Fibroblast of lung (primary cell): ENCODE data around the gene LSM11. TPM values are rescaled to one million over a fixed set of nuclear protein-coding genes. Genes with fewer than 3 reads are reported as not detected.
"Not testable (repeated sequence)": the region's sequence is repeated elsewhere in the genome, so short reads cannot be mapped to it uniquely, and the experiment has no call there.

Experiments used
- DNase-seq, 2 donors: peaks; one replicate each; pipeline versions ENCODE4 v3.0.0 to v3.0.0-alpha.2; 2010; ENCODE audit warnings: low read depth in 2 of 2
- H2AFZ ChIP-seq: 2 replicates; pipeline ENCODE4 v1.5.1; 2012; ENCODE audit warnings: low read length, control low read depth, inconsistent platforms
- H3K27ac ChIP-seq: 2 replicates; pipeline ENCODE4 v1.5.1; 2011; ENCODE audit warnings: low read length, control low read depth; ENCODE audit not compliant: insufficient read depth
- H3K27me3 ChIP-seq: 2 replicates; pipeline ENCODE4 v1.5.1; 2011; ENCODE audit warnings: mild to moderate bottlenecking, low read length; ENCODE audit not compliant: control insufficient read depth, insufficient read depth
- H3K36me3 ChIP-seq: 2 replicates; pipeline ENCODE4 v1.5.1; 2011; ENCODE audit warnings: low read length; ENCODE audit not compliant: control insufficient read depth, insufficient read depth
- H3K4me1 ChIP-seq: 2 replicates; pipeline ENCODE4 v1.5.1; 2011; ENCODE audit warnings: low read length; ENCODE audit not compliant: control insufficient read depth, insufficient read depth; ENCODE audit errors: extremely low read depth
- H3K4me2 ChIP-seq: 2 replicates; pipeline ENCODE4 v1.5.1; 2011; ENCODE audit warnings: low read length, control low read depth; ENCODE audit not compliant: insufficient read depth; ENCODE audit errors: extremely low read depth
- H3K4me3 ChIP-seq, 4 experiments: fragments of 200-600 bp in 1 of 4; sonication (generic) in 1 of 4; replicated peaks in 1 of 4; 2 replicates each; pipeline ENCODE4 v1.5.1; 2011 to 2016; ENCODE audit warnings: low read length in 4 of 4, low read depth in 3 of 4, mild to moderate bottlenecking in 3 of 4, control low read depth in 2 of 4, inconsistent platforms in 1 of 4, mixed read lengths in 1 of 4; ENCODE audit not compliant: insufficient read depth in 1 of 4; ENCODE audit errors: control extremely low read depth in 1 of 4
- H3K79me2 ChIP-seq: 2 replicates; pipeline ENCODE4 v1.5.1; 2012; ENCODE audit warnings: mild to moderate bottlenecking, low read length, inconsistent platforms; ENCODE audit not compliant: control insufficient read depth, insufficient read depth
- H3K9ac ChIP-seq: 2 replicates; pipeline ENCODE4 v1.5.1; 2011; ENCODE audit warnings: mild to moderate bottlenecking, low read length, control low read depth; ENCODE audit not compliant: insufficient read depth
- H3K9me3 ChIP-seq: 2 replicates; pipeline ENCODE4 v1.5.1; 2012; ENCODE audit warnings: low read depth, low read length; ENCODE audit not compliant: control insufficient read depth, insufficient read depth
- H4K20me1 ChIP-seq: 2 replicates; pipeline ENCODE4 v1.5.1; 2011; ENCODE audit warnings: low read length; ENCODE audit not compliant: control insufficient read depth, insufficient read depth; ENCODE audit errors: extremely low read depth
- EZH2 ChIP-seq: IDR thresholded peaks from 2 replicates; pipeline ENCODE4 v1.5.1; 2012; ENCODE audit warnings: low read length, control low read depth, mild to moderate bottlenecking; ENCODE audit errors: missing control alignments
- polyA plus RNA-seq, 2 donors: library from polyadenylated mRNA; depleted of rRNA in 1 of 2; stranded (reverse) in 1 of 2; unstranded in 1 of 2; fragments of >200 nt; gene quantifications; 2 replicates each; pipeline ENCODE4 v1.2.1, GENCODE V29; 2011 to 2012; ENCODE audit warnings: missing spikeins in 1 of 2
- total RNA-seq: library from RNA; depleted of rRNA; stranded (reverse); fragments of >200 nt; gene quantifications from 2 replicates; pipeline ENCODE4 v1.2.1, GENCODE V29; 2014
- TF ChIP-seq, protein P1 (sequence below), 2 donors: IDR thresholded peaks in 1 of 2; conservative IDR thresholded peaks in 1 of 2; 1 replicate in 1 of 2; 2 replicates in 1 of 2; pipeline ENCODE4 v1.5.1; 2011 to 2012; ENCODE audit warnings: low read length in 2 of 2, control low read depth in 1 of 2, inconsistent platforms in 1 of 2, low read depth in 1 of 2, mild to moderate bottlenecking in 1 of 2

LSM11 gene
- total and polyA plus RNA-seq, 2 donors (not counting 1 experiment from before 2014, with no cell fraction given) = 2.1 to 2.5 TPM

DNA sequence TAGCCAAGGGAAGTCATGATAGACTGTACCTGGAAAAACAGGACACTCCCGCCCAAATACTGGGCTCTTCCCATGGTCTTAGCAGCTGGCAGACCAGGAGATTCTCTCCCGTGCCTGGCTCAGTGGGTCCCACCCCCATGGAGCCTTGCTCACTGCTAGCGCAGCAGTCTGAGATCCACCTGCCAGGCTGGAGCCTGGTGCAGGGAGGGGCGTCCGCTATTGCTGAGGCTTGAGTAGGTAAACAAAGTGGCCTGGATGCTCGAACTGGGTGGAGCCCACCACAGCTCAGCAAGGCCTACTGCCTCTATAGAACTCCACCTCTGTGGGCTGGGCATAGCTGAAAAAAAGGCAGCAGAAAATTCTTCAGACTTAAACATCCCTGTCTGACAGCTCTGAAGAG, 22.4 kb upstream of the LSM11 start:
- Histone ChIP-seq H3K4me2 (no peak overlapping the region), H3K9ac (no peak overlapping the region), H3K4me3 (no peak overlapping the region), H3K36me3 (no peaks in the 10 kb centered on the region), H3K79me2 (no peaks in the 10 kb centered on the region), H3K4me1 (no peaks in the 10 kb centered on the region), H2AFZ (no peak overlapping the region), H4K20me1 (no peaks in the 10 kb centered on the region), H3K9me3 (no peaks in the 10 kb centered on the region), H3K27me3 (no peaks in the 10 kb centered on the region), H3K27ac (no peak overlapping the region)
- DNase-seq = no peak
- TF ChIP-seq EZH2 = no peak
- TF ChIP-seq, protein P1, sequence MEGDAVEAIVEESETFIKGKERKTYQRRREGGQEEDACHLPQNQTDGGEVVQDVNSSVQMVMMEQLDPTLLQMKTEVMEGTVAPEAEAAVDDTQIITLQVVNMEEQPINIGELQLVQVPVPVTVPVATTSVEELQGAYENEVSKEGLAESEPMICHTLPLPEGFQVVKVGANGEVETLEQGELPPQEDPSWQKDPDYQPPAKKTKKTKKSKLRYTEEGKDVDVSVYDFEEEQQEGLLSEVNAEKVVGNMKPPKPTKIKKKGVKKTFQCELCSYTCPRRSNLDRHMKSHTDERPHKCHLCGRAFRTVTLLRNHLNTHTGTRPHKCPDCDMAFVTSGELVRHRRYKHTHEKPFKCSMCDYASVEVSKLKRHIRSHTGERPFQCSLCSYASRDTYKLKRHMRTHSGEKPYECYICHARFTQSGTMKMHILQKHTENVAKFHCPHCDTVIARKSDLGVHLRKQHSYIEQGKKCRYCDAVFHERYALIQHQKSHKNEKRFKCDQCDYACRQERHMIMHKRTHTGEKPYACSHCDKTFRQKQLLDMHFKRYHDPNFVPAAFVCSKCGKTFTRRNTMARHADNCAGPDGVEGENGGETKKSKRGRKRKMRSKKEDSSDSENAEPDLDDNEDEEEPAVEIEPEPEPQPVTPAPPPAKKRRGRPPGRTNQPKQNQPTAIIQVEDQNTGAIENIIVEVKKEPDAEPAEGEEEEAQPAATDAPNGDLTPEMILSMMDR (conservative IDR thresholded peaks at IDR 0.05 in 1 of 2, IDR thresholded peaks at IDR 0.05 in 1 of 2; ENCODE audit: low read depth in 1 of 2, low read length in 2 of 2) = no peak

DNA sequence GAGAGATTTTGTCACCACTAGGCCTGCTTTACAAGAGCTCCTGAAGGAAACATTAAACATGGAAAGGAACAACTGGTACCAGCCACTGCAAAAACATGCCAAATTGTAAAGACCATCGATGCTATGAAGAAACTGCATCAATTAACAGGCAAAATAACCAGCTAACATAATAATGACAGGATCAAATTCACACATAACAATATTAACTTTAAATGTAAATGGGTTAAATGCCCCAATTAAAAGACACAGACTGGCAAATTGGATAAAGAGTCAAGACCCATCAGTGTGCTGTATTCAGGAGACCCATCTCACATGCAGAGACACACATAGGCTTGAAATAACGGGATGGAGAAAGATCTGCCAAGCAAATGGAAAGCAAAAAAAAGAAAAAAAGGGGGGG, 20.6 kb upstream of the LSM11 start:
- not testable (repeated sequence) for H3K36me3 ChIP-seq, H3K9ac ChIP-seq, H3K27ac ChIP-seq, H3K79me2 ChIP-seq, H3K4me2 ChIP-seq, H3K4me1 ChIP-seq, DNase-seq, H4K20me1 ChIP-seq, H2AFZ ChIP-seq, H3K9me3 ChIP-seq, H3K27me3 ChIP-seq, H3K4me3 ChIP-seq

DNA sequence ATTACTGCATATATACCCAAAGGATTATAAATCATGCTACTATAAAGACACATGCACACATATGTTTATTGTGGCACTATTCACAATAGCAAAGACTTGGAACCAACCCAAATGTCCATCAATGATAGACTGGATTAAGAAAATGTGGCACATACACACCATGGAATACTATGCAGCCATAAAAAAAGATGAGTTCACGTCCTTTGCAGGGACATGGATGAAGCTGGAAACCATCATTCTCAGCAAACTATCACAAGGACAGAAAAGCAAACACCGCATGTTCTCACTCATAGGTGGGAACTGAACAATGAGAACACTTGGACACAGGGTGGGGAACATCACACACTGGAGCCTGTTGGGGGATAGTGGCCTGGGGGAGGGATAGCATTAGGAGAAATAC, 16.9 kb upstream of the LSM11 start:
- H3K4me3 ChIP-seq, DNase-seq, H3K4me2 ChIP-seq: not testable (repeated sequence)

DNA sequence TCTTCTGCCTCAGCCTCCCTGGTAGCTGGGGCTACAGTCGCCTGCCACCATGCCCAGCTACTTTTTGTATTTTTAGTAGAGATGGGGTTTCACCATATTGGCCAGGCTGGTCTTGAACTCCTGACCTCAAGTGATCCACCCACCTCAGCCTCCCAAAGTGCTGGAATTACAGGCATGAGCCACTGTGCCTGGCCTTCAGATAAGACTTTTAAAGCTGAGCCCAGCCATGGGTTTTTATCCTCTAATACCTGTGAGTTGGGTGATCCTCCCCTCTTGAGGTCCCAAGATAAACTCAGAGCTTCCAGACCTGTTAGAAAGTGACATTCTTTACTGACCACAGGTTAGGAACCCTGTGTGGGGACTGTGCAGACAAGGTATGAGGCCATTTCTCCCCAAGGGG, 15.7 kb upstream of the LSM11 start:
- not testable (repeated sequence) for H3K4me3 ChIP-seq, H3K9ac ChIP-seq, H4K20me1 ChIP-seq, H3K27ac ChIP-seq, H3K27me3 ChIP-seq, H3K9me3 ChIP-seq, H3K4me1 ChIP-seq, H3K36me3 ChIP-seq, DNase-seq, H3K4me2 ChIP-seq, H3K79me2 ChIP-seq, H2AFZ ChIP-seq

More for the DNA sequence above, 16.9 kb upstream of the LSM11 start:
- not testable (repeated sequence) for H3K27me3 ChIP-seq, H3K27ac ChIP-seq, H3K9ac ChIP-seq, H2AFZ ChIP-seq, H3K79me2 ChIP-seq, H3K36me3 ChIP-seq, H3K4me1 ChIP-seq, H3K9me3 ChIP-seq, H4K20me1 ChIP-seq
